ENCODE results near the gene CAMSAP2. TPM values are rescaled to one million over a fixed set of nuclear protein-coding genes. Genes with fewer than 3 reads are reported as not detected.
"Not testable (repeated sequence)": the region's sequence is repeated elsewhere in the genome, so short reads cannot be mapped to it uniquely, and the experiment has no call there.

The CAMSAP2 gene
- total RNA-seq, 1 experiment from 2014 or later = 28.6 TPM

DNA sequence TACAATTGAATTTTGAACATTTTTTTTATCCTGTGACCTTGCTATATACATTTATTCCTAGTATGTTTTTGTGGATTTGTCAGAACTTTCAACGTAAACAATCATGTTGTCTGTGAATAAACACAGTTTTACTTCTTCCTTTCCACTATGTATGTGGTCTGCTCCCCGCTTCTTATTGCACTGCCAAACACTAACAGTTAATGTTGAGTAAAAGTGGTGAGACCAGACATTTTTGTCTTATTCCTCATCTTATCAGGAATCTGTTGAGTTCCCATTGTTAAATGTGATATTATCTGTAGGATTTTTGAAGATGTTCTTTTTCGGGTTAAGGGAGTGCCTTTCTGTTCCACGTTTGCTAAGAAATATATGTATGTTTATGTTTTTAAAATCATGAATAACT lies 45.9 kb downstream of the CAMSAP2 start:
- H3K27me3 ChIP-seq (ENCODE audit: low read length) = no peaks in the 10 kb centered on the region
- H3K36me3 ChIP-seq (ENCODE audit: low read depth, low read length) = peaks cover 22% of the 10 kb centered on the region; the same call in 1 of the 2 replicates
- ATAC-seq (no peak), DNase-seq (no peak)
- H3F3A ChIP-seq (ENCODE audit: low read length, unreplicated experiment) = no peaks in the 10 kb centered on the region
- H2AFZ ChIP-seq (ENCODE audit: low read length) = no peak overlapping the region
- no peak overlapping the region for H3K4me2 ChIP-seq (ENCODE audit: low read length)
- H3K9ac ChIP-seq (ENCODE audit: low read length) = no peak overlapping the region
- intact Hi-C loops (cut with micrococcal nuclease) = loop anchor here (5.0 kb wide), 1 partner anchor 117 kb away; the partner anchor contains the start of gene DDX59
- TF ChIP-seq EZH2phosphoT487 (IDR thresholded peaks at IDR 0.05; ENCODE audit: borderline replicate concordance, low read length) = no peak
- H3K4me3 ChIP-seq (ENCODE audit: low read length) = no peak overlapping the region
- H3K79me2 ChIP-seq (ENCODE audit: low read length) = peaks cover 56% of the 10 kb centered on the region
- CTCF ChIA-PET = no interaction called here
- BruUV-seq (replicated peaks) = no TSS peak
- H3K9me3 ChIP-seq (ENCODE audit: low read length) = no peaks in the 10 kb centered on the region
- H3K9me2 ChIP-seq (replicated peaks; ENCODE audit: low read length) = no peaks in the 10 kb centered on the region
- POLR2A ChIA-PET (ENCODE audit: unreplicated experiment) = no interaction called here
- H4K20me1 ChIP-seq (ENCODE audit: low read length) = no peaks in the 10 kb centered on the region
- no peak overlapping the region for H3K27ac ChIP-seq (ENCODE audit: low read length)
- H3K4me1 ChIP-seq (ENCODE audit: insufficient read depth, low read length) = 0 out of 2 replicates have a peak, but pooled peaks cover 3% of the 10 kb centered on the region

DNA sequence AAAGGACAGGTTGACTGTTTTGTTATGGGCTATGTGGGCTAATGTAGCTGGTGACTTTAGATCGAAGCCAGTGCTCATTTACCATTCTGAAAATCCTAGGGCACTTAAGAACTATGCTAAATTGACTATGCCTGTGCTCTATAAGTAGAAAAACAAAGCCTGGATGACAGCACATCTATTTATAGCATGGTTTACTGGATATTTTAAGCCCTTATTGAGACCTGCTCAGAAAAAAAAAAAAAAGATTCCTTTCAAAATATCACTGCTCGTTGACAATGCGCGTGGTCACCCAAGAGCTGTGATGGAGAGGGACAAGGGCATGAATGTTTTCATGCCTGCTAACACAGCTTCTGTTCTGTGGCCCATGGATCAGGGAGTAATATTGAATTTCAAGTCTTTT lies 48.1 kb downstream of the CAMSAP2 start:
- Histone ChIP-seq H3K9me3 (ENCODE audit: low read length) (no peaks in the 10 kb centered on the region), H3K27ac (ENCODE audit: low read length) (no peak overlapping the region), H3K9me2 (replicated peaks; ENCODE audit: low read length) (no peaks in the 10 kb centered on the region), H3K27me3 (ENCODE audit: low read length) (no peaks in the 10 kb centered on the region), H3F3A (ENCODE audit: low read length, unreplicated experiment) (no peaks in the 10 kb centered on the region), H3K36me3 (ENCODE audit: low read depth, low read length) (peaks cover 17% of the 10 kb centered on the region; the same call in 1 of the 2 replicates), H3K4me3 (ENCODE audit: low read length) (no peak overlapping the region), H4K20me1 (ENCODE audit: low read length) (no peaks in the 10 kb centered on the region), H3K4me1 (ENCODE audit: insufficient read depth, low read length) (no peaks in the 10 kb centered on the region), H3K9ac (ENCODE audit: low read length) (no peak overlapping the region), H3K79me2 (ENCODE audit: low read length) (peaks cover 61% of the 10 kb centered on the region), H2AFZ (ENCODE audit: low read length) (no peak overlapping the region), H3K4me2 (ENCODE audit: low read length) (no peak overlapping the region)
- TF ChIP-seq EZH2phosphoT487 (IDR thresholded peaks at IDR 0.05; ENCODE audit: borderline replicate concordance, low read length) (no peak), CTCF (conservative IDR thresholded peaks at IDR 0.05; ENCODE audit: low read depth, low read length) (no peak), EZH2 (IDR thresholded peaks at IDR 0.05; ENCODE audit: low read length, unreplicated experiment) (no peak)
- no peak for DNase-seq
- ChIA-PET POLR2A (ENCODE audit: unreplicated experiment) (no interaction called here), CTCF (no interaction called here)
- intact Hi-C loops (cut with micrococcal nuclease) = no loop called here
- BruUV-seq (replicated peaks) = no TSS peak
- ATAC-seq = no peak

DNA sequence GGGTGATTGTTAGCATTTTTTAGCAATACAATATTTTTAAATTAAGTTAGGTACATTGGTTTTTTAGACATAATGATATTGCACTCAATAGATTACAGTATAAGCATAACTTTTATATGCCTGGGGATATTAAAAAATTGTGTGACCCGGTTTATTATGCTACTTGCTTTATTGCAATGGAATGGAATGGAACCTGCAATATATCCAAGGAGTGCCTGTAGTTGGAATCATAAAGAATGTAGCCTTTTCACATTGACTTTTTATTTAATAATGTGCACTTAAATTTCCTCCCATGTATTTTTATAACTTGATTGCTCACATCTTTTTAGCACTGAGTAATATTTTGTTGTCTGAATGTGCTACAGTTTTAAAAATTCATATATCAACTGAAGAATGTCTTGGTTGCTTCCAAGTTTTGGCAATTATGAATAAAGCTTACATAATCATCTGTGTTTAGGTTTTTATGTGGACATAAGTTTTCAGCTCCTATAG lies 49.2 kb downstream of the CAMSAP2 start:
- POLR2A ChIA-PET (ENCODE audit: unreplicated experiment) = interaction anchor here (0.6 kb wide), 1 partner anchor 546 kb away, joined by 3 read pairs; no protein-coding TSS in a partner anchor
- ATAC-seq = no peak
- Histone ChIP-seq H3K4me1 (ENCODE audit: insufficient read depth, low read length) (no peaks in the 10 kb centered on the region), H3K9me2 (replicated peaks; ENCODE audit: low read length) (no peaks in the 10 kb centered on the region), H3K36me3 (ENCODE audit: low read depth, low read length) (peaks cover 16% of the 10 kb centered on the region; the same call in 1 of the 2 replicates), H4K20me1 (ENCODE audit: low read length) (0 out of 2 replicates have a peak, but pooled peaks cover 4% of the 10 kb centered on the region), H3K79me2 (ENCODE audit: low read length) (peaks cover 68% of the 10 kb centered on the region), H3K4me2 (ENCODE audit: low read length) (no peak overlapping the region), H3K9ac (ENCODE audit: low read length) (no peak overlapping the region), H3K4me3 (ENCODE audit: low read length) (no peak overlapping the region), H2AFZ (ENCODE audit: low read length) (no peak overlapping the region), H3K27ac (ENCODE audit: low read length) (no peak overlapping the region), H3K9me3 (ENCODE audit: low read length) (no peaks in the 10 kb centered on the region), H3K27me3 (ENCODE audit: low read length) (no peaks in the 10 kb centered on the region), H3F3A (ENCODE audit: low read length, unreplicated experiment) (no peaks in the 10 kb centered on the region)
- no peak for DNase-seq
- BruUV-seq (replicated peaks) = no TSS peak
- intact Hi-C loops (cut with micrococcal nuclease) = no loop called here
- CTCF ChIA-PET = no interaction called here
- no peak for TF ChIP-seq EZH2 (IDR thresholded peaks at IDR 0.05; ENCODE audit: low read length, unreplicated experiment)
- TF ChIP-seq CTCF (conservative IDR thresholded peaks at IDR 0.05; ENCODE audit: low read depth, low read length) = no peak
- TF ChIP-seq EZH2phosphoT487 (IDR thresholded peaks at IDR 0.05; ENCODE audit: borderline replicate concordance, low read length) = no peak

DNA sequence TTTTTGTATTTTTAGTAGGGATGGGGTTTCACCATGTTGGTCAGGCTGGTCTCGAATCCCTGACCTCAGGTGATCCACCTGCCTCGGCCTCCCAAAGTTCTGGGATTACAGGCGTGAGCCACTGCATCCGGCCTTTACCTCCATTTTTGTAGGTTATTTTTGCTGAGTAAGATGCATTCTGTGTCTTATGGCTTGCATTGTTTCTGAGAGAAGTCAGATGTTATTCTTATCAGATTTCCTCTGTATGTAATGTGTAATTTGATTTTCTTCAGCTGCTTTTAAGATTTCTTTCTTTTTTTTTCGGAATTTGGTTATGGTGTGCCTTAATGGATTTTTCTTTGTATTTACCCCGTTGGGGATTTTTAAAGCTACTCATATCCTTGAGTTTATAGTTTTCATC lies 52.3 kb downstream of the CAMSAP2 start:
- H2AFZ ChIP-seq (ENCODE audit: low read length); H3F3A ChIP-seq (ENCODE audit: low read length, unreplicated experiment); H3K9ac ChIP-seq (ENCODE audit: low read length); intact Hi-C loops (cut with micrococcal nuclease); H3K9me2 ChIP-seq (replicated peaks; ENCODE audit: low read length); H3K9me3 ChIP-seq (ENCODE audit: low read length); H3K4me2 ChIP-seq (ENCODE audit: low read length); BruUV-seq (replicated peaks); H4K20me1 ChIP-seq (ENCODE audit: low read length); DNase-seq; ATAC-seq; H3K27ac ChIP-seq (ENCODE audit: low read length); H3K4me3 ChIP-seq (ENCODE audit: low read length); CTCF ChIA-PET; H3K27me3 ChIP-seq (ENCODE audit: low read length); H3K4me1 ChIP-seq (ENCODE audit: insufficient read depth, low read length): not testable (repeated sequence)
- POLR2A ChIA-PET (ENCODE audit: unreplicated experiment) = interaction anchor here (1.1 kb wide), 1 partner anchor 10 kb away, joined by 6 read pairs; no protein-coding TSS in a partner anchor
- H3K79me2 ChIP-seq (ENCODE audit: low read length) = peaks cover 64% of the 10 kb centered on the region
- peaks cover 19% of the 10 kb centered on the region; the same call in 1 of the 2 replicates for H3K36me3 ChIP-seq (ENCODE audit: low read depth, low read length)
